MCF 10A (cell line): ENCODE results near the gene NELL1. TPM values are rescaled to one million over a fixed set of nuclear protein-coding genes. Genes with fewer than 3 reads are reported as not detected.

Source experiments
- BruUV-seq: library from RNA; stranded (reverse); fragments of 400-500 nt; replicated peaks from 2 replicates; lab custom pipeline; 2021; lab: Mats Ljungman, UMichigan
- CTCF ChIA-PET: fragments of 300-600 bp; sonication (Branson Sonifier 250); formaldehyde crosslinking; extraction: SDS; loops from one replicate; lab custom pipeline; 2021; ENCODE audit warnings: antibody characterized with exemption, inconsistent platforms; lab: Yijun Ruan, JAX
- POLR2A ChIA-PET: fragments of 300-600, 350-650 bp; sonication (Branson Sonifier 250); formaldehyde crosslinking; extraction: SDS; loops from one replicate; lab custom pipeline; 2020; ENCODE audit warnings: antibody characterized with exemption, inconsistent platforms; lab: Yijun Ruan, JAX
- DNase-seq: peaks from one replicate; pipeline ENCODE4 v3.0.0-alpha.2; 2018; ENCODE audit not compliant: unreplicated experiment
- H3K27ac Mint-ChIP-seq: one replicate; pipeline ENCODE4 v1.8.0; 2022; ENCODE audit warnings: mild to moderate bottlenecking, low read depth, mixed read lengths; ENCODE audit not compliant: unreplicated experiment
- H3K27me3 Mint-ChIP-seq: one replicate; pipeline ENCODE4 v1.8.0; 2022; ENCODE audit warnings: mixed read lengths; ENCODE audit not compliant: insufficient read depth, unreplicated experiment
- H3K36me3 Mint-ChIP-seq: one replicate; pipeline ENCODE4 v1.8.0; 2022; ENCODE audit warnings: mild to moderate bottlenecking, moderate library complexity, mixed read lengths; ENCODE audit not compliant: insufficient read depth, unreplicated experiment
- H3K4me1 Mint-ChIP-seq: one replicate; pipeline ENCODE4 v1.8.0; 2022; ENCODE audit warnings: mixed read lengths; ENCODE audit not compliant: insufficient read depth, unreplicated experiment
- H3K4me3 Mint-ChIP-seq: one replicate; pipeline ENCODE4 v1.8.0; 2022; ENCODE audit warnings: mild to moderate bottlenecking, moderate library complexity, mixed read lengths; ENCODE audit not compliant: unreplicated experiment
- H3K9me3 Mint-ChIP-seq: one replicate; pipeline ENCODE4 v1.8.0; 2022; ENCODE audit warnings: mixed read lengths; ENCODE audit not compliant: unreplicated experiment
- intact Hi-C: fragments of 100-400 bp; cut with micrococcal nuclease; formaldehyde crosslinking; loops from 2 replicates; pipeline ENCODE4 v1.14.1; 2022
- total RNA-seq: library from RNA; stranded (reverse); gene quantifications from 2 replicates; pipeline ENCODE4 v1.2.3, GENCODE V29; 2022
- TF ChIP-seq, protein P1 (sequence below): fragments of 200-600 bp; IDR thresholded peaks from one replicate; pipeline ENCODE4 v1.8.0; 2022; ENCODE audit warnings: antibody characterized with exemption, mild to moderate bottlenecking; ENCODE audit not compliant: unreplicated experiment

The NELL1 gene
- total RNA-seq, 1 experiment from 2014 or later = not detected

DNA sequence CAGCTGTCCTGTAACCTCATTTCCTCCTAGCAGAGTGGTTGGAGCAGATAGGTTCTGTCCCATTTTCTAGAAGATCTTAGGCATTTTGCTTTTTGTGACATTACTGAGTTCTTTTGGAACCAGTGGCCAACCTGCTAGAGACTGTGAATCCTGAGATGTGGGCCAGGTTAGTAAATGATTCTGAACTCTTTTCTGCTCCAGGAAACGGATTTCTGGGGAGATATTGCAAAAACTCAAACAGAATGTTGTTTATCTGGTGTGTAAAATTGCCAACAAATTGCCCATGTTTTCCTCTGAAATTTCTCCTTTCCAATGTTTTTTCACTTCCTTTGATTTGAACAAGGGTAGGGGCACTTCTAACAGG is 37.2 kb upstream of the NELL1 start:
- no peaks in the 10 kb centered on the region for H3K9me3 Mint-ChIP-seq
- no peaks in the 10 kb centered on the region for H3K36me3 Mint-ChIP-seq
- no TSS peak for BruUV-seq
- H3K4me1 Mint-ChIP-seq = no peaks in the 10 kb centered on the region
- DNase-seq = no peak
- ChIA-PET POLR2A (interaction anchor here (1.0 kb wide), 1 partner anchor 12 kb away, joined by 3 read pairs; no protein-coding TSS in a partner anchor), CTCF (interaction anchor here (0.7 to 1.2 kb wide), 3 partner anchors 15 to 1583 kb away, joined by 3 to 5 read pairs (median 3); no protein-coding TSS in a partner anchor)
- peaks cover 12% of the 10 kb centered on the region for H3K27me3 Mint-ChIP-seq
- intact Hi-C loops = no loop called here
- H3K27ac Mint-ChIP-seq = no peak overlapping the region
- TF ChIP-seq, protein P1, sequence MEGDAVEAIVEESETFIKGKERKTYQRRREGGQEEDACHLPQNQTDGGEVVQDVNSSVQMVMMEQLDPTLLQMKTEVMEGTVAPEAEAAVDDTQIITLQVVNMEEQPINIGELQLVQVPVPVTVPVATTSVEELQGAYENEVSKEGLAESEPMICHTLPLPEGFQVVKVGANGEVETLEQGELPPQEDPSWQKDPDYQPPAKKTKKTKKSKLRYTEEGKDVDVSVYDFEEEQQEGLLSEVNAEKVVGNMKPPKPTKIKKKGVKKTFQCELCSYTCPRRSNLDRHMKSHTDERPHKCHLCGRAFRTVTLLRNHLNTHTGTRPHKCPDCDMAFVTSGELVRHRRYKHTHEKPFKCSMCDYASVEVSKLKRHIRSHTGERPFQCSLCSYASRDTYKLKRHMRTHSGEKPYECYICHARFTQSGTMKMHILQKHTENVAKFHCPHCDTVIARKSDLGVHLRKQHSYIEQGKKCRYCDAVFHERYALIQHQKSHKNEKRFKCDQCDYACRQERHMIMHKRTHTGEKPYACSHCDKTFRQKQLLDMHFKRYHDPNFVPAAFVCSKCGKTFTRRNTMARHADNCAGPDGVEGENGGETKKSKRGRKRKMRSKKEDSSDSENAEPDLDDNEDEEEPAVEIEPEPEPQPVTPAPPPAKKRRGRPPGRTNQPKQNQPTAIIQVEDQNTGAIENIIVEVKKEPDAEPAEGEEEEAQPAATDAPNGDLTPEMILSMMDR = no peak
- H3K4me3 Mint-ChIP-seq = no peak overlapping the region

DNA sequence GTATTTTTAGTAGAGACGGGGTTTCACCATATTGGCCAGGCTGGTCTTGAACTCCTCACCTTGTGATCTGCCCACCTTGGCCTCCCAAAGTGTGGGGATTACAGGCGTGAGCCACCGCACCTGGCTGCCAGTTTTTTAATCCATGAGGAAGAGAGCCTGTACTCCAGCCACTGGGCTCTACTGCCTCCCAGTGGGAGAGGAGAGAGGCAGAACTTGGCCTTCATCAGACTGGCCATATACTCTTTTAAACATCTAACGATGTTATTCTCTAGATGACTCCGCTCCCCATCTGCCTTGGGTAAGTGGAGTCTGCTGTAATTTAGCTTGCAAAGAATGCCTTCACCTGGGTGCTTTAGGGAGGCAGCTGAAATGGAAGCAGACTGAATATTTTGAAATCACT is 35.3 kb upstream of the NELL1 start:
- DNase-seq = peak; percentile 24
- no peak overlapping the region for H3K27ac Mint-ChIP-seq
- no TSS peak for BruUV-seq
- no peaks in the 10 kb centered on the region for H3K4me1 Mint-ChIP-seq
- ChIA-PET POLR2A (no interaction called here), CTCF (no interaction called here)
- no peaks in the 10 kb centered on the region for H3K9me3 Mint-ChIP-seq
- no peaks in the 10 kb centered on the region for H3K36me3 Mint-ChIP-seq
- TF ChIP-seq, protein P1 = no peak
- intact Hi-C loops = no loop called here
- no peak overlapping the region for H3K4me3 Mint-ChIP-seq
- no peaks in the 10 kb centered on the region for H3K27me3 Mint-ChIP-seq

DNA sequence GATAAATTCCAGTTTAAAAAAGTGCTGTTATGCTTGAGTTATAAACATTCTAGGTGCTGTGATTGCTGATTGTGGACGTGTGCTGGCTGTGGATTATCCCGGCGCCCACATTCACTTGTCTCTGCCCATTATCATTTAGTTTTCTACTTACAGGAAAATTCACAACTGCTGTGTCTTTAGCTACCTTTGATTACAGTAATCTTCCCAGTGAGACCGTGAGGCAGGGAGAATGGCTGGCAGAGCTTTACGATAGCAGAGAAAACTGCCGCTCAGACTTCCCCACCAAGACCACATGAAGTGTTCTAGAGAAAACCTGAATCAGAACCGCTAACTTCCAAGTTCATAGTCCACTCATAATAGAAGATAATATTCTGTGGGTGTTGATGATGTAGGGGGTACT is 34.6 kb upstream of the NELL1 start:
- no peaks in the 10 kb centered on the region for H3K27me3 Mint-ChIP-seq
- intact Hi-C loops = no loop called here
- no peaks in the 10 kb centered on the region for H3K4me1 Mint-ChIP-seq
- BruUV-seq = no TSS peak
- H3K9me3 Mint-ChIP-seq = no peaks in the 10 kb centered on the region
- H3K36me3 Mint-ChIP-seq = no peaks in the 10 kb centered on the region
- CTCF ChIA-PET = no interaction called here
- H3K4me3 Mint-ChIP-seq = no peak overlapping the region
- TF ChIP-seq, protein P1 = no peak
- no peak overlapping the region for H3K27ac Mint-ChIP-seq
- POLR2A ChIA-PET = no interaction called here
- DNase-seq = no peak

DNA sequence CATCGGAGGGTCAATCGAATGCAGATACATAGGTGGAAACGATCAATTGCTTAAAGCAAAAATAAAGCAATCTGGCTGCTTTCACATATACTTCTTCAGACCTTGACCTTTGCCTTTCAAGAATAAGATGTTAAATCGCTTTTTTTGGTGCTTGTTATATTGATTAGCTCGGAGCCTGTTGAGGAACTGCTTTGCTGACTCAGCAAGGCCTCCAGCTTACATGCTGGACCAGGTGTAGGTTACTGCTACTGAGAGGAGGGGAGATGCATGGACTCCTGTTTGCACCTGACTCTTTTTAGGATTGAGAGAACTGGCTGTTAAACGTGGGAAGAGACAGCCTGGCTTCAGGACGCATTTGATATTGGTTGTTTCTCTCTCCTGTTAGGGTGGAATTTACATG is 31.3 kb upstream of the NELL1 start:
- CTCF ChIA-PET = interaction anchor here (2.3 to 3.5 kb wide), 2 partner anchors 10 to 873 kb away, joined by 8 to 28 read pairs; no protein-coding TSS in a partner anchor
- POLR2A ChIA-PET = no interaction called here
- no peak overlapping the region for H3K27ac Mint-ChIP-seq
- H3K36me3 Mint-ChIP-seq = no peaks in the 10 kb centered on the region
- no peaks in the 10 kb centered on the region for H3K27me3 Mint-ChIP-seq
- no peaks in the 10 kb centered on the region for H3K9me3 Mint-ChIP-seq
- no peak overlapping the region for H3K4me3 Mint-ChIP-seq
- no peaks in the 10 kb centered on the region for H3K4me1 Mint-ChIP-seq
- TF ChIP-seq, protein P1 = no peak
- intact Hi-C loops = no loop called here
- DNase-seq = no peak
- BruUV-seq = no TSS peak
